GM18499 (cell line): ENCODE data around the gene TMEM170A.

Experiments used
- ATAC-seq: cut with Tn5 transposase; IDR thresholded peaks from one replicate; pipeline ENCODE4 v1.9.1; 2021; ENCODE audit warnings: moderate number of reproducible peaks; ENCODE audit not compliant: insufficient read depth, unreplicated experiment

The TMEM170A gene

DNA sequence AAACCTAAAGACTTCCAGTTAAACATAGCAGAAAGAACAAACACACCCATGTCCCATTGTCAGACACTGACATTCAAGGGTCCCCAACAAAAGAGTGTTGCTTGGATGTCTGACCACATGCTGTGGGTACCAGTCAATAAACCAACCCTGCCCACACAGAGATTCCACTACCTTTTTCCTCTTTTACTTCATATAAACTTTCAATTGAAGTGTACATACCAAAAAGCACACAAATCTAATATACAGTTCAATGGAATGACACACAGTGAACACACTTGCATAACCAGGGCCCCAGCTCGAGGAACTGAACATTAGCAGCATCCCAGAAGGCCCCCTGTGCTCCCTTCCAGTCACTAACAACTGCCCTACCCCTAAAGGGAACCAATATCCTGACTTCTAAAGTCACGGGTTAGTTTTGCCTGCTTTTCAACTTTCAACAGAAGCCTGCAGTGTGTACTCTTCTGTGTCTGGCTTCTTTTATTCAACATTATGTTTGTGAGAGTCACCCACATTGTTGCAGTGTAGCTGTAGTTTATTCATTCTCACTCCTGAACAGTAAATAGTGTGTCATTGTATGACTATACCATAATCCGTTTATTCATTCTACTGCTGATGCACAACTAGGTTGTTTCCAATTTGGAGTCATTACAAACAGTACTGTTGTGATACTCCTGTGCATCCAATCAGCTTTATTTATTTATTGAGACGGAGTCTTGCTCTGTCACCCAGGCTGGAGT lies 49.2 kb downstream of the TMEM170A start:
- ATAC-seq, result no peak

DNA sequence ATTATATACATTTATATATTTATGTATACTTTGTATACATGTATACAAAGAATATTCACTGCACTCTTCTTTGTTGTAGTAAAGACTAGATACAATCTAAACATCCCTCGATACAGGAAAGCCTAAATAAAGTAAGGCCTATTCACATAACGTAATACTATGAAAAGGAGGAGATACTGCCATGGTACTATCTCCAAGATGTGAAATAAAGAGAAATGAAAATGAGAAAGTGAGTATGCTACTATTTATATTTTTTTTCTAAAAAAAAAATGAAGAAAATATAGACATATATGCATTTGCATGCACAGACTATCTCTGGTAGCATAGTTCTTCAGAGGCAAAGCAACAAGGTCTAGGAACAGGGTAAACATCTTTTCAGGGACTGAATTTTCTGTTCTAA lies 50.5 kb downstream of the TMEM170A start:
- no peak for ATAC-seq

DNA sequence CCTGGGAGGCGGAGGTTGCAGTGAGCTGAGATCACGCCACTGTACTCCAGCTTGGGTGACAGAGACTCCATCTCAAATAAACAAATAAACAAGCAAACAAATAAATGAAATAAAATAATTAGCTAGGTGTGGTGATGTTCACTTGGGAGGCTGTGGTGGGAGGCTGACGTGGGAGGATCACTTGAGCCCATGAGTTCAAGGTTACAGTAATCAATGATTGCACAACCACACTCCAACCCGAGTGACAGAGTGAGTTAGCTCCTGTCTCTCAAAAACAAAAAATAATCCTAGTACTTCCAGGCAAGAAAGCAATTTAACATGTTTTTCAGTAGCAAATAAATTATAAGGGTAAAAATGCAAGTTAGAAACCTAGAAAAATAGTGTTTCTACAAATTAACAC lies 57.5 kb downstream of the TMEM170A start:
- ATAC-seq, result no peak

DNA sequence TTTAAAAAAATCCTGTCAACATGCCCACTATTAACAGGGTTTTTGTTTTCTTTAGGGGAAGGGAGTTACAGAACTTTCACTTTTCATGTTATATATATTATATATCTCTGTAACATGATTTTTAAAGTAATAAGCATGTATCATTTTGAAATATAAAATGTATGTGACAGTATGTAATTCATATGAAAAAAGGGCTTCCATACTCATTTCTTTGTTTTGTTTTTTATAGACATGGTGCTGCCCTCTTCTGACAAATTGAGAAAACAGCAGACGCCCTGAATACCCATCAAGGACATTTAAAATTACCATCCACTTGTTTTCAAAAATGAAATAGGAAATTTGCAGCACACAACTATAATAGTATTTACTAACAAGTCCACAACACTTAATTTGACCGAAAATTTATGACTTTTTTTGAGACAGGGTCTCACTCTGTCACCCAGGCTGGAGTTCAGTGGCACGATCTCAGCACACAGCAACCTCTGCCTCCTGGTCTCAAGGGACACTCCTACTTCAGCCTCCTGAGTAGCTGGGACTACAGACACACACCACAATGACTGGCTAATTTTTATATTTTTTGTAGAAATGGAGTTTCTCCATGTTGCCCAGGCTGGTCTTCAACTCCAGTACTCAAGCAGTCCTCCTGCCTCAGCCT lies 61.5 kb downstream of the TMEM170A start:
- no peak for ATAC-seq

DNA sequence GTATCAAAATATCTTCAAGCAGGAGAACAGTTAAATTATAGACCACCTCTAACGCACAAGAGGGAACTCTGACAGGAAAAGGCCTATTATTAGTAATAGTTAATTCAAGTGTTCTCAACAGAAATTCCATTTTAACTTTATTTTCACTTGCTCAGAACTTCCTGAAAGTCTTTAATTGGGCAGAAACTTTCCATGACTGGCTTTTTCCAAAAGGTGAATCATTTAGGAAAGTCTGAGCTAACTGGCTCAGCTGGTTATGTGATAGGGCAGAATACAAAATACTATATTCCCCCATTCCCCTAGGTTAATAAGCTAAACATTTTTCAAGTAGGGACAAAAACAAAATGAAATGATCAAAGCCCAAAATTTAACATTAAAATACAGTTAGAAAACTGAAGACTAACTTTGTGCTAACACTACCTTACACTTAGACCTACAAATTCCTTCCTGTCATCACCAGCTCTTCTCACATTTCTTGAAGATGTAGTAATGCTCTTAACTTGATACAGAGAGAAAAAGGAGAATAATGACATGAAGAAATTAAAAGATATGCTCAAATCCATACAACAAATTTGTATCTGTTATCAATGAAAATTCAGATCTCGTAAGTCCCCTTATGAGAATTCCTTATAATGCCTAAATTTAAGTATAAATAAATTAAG lies 62.2 kb downstream of the TMEM170A start:
- no peak for ATAC-seq

DNA sequence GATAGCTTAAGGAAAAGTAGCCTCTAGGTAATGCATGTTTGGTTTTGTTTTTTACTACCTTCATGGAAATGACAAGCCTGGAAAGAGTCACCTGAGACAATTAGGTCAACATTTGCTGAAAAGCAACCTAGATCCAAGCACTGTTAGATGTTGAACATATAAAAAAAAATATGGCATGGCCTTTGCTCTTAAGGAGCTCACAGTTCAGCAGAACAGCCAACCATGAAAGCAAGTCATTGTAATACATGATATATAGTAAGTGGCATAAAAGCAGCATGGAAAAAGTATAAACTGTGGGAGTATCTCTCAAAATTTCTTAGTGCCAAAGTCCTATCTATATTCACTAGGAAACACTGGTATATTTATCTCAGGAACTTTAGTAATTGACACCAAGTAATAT lies 62.8 kb downstream of the TMEM170A start:
- no peak for ATAC-seq

DNA sequence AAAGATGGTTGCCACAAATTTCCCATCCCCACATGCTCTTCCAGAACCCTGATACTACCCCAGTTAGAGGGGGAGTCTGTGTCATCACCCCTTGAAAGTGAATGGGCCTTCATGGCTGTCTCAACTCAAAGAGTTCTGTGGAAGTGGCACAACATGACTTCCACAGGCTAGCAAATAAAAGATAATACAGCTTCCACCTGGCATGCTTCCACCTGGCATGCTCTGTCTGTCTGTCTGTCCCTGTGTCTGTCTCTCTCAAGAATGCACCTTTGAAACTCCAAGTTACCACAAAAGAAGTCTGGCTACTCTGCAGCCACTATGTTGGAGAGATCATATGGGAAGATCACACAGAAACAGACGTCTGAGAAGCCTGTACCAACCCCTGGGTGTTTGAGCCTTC lies 66.2 kb downstream of the TMEM170A start:
- ATAC-seq, result no peak

DNA sequence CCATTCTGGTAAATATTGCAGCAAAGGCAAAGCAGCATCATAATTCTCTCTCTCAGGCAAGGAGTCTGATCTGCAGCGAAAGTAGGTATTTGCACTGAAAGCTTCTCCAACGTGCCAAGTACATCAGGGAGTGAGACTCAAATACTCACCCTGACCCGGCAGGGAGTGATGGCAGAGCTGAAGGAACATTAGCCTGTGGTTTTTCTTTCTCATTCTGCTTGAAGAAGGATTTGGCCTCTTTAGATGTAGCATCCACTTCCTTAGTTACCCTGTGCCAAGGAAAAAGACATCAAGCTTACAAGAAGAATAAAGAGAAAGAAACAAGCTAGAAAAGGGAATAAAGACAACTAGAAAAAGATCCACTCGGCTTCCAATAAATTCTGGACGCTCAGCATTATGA lies 69.5 kb downstream of the TMEM170A start:
- ATAC-seq, result no peak
